HG03175 (cell line): ENCODE results near the gene ADGRG3.

Experiments
- ATAC-seq: cut with Tn5 transposase; IDR thresholded peaks from one replicate; pipeline ENCODE4 v1.9.1; 2021; ENCODE audit warnings: mild to moderate bottlenecking, moderate library complexity; ENCODE audit not compliant: unreplicated experiment

The ADGRG3 gene

DNA sequence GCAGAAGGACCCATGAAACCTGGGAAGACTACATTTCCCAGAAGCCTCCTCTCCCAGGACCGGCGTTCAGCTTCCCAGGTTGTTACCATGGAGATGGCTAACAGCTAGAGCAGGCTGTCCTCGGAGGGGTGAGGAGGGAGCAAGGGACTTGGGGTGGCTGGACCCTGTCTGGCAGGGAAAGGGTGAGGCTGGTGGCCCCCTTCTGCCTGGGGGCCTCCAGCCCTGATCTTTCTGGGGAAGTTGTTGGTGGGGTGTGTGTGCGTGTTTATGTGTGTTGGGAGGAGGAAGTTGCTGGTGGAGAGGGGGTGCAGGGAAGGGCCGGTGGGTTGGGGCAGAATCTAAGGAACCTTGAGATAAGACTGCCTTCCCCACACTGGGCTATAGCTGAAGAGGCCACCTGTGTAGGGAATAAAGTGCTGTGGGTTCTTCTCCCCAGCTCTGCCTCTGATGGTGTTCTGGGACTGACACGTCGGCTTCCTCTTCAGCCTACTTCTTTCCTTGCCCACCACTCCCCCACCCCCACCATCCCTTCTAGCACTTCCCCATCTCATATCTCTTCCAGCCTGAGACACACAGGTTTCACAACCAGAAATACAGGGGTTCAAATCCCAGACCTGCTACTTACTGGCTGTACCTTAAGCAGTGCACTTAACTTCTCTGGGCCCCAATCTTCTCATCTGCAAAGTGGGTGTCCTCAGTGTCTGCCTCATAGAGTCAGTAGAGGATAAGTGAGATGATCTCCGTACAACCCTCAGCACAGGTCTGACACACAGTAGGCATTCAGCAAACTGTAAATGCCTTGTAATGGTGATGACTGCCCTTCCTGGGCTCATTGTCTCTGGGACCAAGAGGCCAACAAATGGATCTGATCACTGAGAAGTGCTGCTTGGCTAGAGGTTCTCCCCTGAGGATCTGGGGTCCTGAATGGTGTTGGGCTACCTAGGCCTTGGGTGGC is 26.9 kb downstream of the ADGRG3 start, which contains the start of gene DRC7:
Gene DRC7 (plus strand): TSS at position 82 of the 955 bp plus-strand sequence. CDS start 3,144 bp downstream, outside the sequence.
- ATAC-seq: no peak

DNA sequence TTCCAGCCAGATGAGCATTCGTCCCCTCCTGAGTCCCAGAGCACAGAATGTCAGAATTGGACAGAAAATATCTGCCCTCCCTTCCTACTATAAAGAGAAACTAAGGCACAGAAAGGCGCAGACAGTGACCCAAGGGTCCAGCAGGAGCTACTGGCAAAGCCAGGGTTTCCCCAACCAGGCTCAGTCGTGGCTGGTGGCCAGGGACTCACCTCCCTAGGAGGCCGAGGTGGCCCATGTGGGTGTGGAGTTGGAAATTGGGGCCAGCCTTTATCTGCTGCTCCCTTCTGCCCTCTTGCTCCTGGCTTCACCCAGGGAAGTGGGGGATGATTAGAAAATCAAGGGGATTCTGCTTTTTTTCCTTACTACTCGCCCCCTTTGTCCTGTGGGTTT is 27.6 kb downstream of the ADGRG3 start:
- ATAC-seq: no peak

DNA sequence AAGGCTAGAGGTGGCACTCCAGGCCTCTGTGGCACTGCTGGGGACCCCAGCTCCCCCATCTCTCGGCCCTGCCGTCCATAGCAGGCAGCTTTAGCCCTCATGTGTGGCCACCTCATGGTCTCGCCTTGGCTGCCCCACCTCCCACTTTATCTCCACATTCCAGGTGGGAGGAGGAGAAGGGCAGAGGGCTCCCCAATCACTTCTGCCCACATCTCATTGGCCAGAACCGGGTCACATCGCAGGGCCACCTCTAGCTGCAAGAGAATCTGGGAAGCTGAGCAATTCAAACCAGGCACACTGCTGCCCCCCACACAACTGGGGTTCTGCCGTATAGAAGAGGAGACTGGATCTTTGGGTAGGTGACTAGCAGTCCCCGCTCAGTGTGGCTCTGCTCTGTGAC is 28.1 kb downstream of the ADGRG3 start:
- ATAC-seq: no peak

DNA sequence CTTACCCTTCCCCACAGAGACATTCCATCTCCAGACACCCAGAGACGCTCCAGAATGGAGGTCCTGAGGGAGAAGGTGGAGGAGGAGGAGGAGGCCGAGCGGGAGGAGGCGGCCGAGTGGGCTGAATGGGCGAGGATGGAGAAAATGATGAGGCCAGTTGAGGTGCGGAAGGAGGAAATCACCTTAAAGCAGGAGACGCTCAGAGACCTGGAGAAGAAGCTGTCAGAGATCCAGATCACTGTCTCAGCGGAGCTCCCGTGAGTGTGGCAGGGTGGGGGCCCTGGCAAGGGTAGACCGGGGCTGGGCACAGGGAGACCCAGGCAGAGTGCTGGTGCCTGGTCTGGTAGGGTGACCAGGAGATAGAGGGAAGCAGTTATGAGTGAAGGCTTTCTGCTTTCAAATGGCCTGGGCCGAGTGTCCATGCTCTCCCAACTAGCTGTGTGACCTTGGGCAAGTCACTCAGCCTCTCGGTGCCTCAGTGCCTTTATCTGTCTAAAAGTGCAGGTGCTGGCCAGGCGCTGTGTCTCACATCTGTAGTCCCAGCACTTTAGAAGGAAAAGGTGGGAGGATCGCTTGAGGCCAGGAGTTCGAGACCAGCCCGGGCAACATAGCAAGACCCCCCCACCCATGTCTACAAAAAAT is 29.9 kb downstream of the ADGRG3 start:
- no peak for ATAC-seq

DNA sequence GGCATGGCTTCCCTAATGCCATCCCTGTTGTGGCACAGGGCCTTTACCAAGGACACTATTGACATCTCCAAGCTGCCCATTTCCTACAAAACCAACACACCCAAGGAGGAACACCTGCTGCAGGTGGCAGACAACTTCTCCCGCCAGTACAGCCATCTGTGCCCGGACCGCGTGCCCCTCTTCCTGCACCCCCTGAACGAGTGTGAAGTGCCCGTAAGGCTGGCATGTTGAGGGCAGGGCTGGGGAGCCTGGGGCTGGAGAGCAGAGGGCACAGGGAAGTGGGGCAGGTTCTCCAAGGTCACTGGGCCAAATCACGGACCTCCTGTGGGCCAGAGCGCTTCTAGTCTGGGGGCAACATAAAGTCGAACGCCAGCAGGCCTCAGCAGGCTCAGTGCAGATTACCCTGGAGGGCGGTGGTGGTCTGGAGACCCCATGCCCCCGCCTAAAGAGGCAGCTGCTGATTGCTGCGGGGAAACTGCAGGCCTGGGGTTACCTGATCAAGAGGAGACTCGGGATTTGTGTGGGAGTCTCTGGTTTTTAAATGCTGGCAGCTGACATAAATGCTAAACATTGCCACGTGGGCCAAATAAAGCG is 30.8 kb downstream of the ADGRG3 start:
- ATAC-seq: no peak

DNA sequence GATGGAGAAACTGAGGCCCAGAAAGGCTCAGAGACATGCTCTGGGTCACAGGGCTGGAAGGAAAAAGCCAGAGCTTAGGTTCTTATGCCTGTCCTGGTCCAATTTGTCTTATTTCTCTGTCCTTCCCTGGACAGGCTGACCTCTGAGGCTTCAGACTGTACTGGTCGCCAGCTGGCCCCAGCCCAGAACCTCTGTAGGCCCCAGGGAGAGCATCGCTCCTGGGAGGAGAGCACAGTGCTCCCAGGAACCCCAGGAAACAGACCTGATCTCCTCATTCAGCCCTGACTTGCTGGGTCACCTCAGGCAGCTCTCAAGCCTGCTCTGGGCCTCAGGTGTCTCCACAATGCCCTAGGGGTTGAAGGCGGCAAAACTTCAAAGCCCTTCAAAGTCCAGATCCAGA is 31.4 kb downstream of the ADGRG3 start:
- no peak for ATAC-seq

DNA sequence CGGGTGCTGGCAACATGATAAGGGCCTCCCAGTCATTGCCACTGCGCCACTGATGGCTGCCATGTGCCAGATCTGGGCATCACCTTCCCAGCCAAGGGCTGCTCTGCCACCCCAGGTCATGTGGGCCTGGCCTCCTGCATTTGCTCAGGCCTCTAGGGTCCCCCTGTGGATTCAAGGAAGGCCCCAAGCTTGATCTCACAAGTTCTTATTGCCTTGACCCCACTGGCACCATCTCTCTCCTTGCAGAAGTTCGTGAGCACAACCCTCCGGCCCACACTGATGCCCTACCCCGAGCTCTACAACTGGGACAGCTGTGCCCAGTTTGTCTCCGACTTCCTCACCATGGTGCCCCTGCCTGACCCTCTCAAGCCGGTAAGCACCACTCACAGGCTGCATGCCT is 31.8 kb downstream of the ADGRG3 start:
- no peak for ATAC-seq

DNA sequence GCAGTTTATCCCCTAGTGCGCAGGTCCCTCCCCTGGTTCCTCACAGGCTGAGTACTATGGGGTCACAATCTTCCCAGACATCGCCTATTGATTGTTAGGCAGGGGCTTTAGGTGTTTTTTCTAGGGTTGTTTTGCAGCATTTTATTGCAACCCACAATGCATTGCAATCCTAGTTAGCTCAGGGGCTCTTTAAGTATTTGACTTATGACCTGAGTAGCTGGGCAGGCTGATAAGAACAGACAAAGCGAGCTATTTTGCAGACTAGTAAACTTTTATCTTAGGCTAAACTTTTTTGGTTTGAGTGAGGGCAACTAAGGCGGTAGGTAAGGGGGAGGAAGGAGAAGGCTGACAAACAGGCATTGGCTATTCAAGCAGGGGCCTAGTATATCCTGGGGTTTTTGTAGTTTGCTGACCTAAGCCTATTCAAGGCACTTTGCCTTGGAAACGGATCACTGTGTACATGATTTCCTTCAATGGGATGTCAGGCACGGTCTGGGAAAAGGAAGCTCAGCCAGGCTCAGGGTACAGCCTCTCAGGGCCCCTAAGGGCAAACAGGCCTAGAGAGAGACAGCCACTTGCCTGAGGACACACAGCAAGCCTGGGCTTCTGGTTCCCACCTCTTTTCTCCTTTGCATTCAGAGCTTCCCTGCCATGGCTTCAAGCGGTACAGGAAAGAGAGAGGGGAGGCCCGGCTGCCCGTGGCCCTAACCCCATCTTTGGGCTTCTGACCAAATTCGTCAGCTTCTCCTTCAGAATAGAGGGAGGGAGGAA is 32.9 kb downstream of the ADGRG3 start:
- ATAC-seq: no peak

DNA sequence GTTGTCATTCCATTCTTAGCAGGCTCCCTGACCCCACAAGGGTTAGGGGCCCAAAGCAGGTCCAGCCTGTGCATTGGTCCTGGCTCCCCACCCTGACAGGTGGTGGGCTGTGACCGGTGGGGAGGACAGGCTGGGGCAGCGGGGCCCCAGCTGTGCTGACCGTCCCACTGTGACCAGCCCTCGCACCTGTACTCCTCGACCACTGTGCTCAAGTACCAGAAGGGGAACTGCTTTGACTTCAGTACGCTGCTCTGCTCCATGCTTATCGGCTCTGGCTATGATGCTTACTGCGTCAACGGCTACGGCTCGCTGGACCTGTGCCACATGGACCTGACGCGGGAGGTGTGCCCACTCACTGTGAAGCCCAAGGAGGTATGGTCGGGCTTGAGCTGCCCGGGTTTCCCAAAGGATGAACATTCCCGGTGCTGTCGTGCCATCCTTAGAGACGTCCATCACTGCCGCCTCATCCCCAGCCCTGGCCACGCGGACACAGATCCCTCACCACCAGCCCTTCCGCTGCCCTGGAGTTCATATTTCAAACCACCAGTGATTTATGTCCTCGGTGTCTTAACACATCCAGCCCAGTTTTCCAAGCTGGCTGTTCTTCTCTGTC is 33.8 kb downstream of the ADGRG3 start:
- no peak for ATAC-seq

DNA sequence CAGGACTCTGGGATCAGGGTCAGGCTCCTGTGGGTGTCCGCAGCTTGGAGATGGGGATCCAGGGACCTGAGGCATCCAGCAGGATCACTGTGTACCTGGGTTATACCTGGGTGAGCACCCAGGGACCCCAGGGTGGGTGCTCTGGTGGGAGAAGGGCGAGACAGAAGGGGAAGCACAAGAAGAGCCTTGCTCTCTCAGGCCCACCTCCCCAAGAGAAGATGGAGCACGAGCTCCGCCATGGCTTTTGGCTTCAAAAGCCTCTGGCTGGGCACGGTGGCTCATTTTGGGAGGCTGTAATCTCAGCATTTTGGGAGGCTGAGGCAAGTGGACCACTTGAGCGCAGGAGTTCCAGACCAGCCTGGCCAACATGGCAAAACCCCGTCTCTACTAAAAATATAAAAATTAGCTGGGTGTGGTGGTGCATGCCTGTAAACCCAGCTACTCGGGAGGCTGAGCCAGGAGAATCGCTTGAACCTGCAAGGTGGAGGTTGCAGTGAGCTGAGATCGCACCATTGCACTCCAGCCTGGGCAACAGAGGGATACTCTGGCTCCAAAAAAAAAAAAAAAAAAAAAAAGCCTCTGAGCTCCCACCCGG is 35.4 kb downstream of the ADGRG3 start:
- ATAC-seq: no peak

DNA sequence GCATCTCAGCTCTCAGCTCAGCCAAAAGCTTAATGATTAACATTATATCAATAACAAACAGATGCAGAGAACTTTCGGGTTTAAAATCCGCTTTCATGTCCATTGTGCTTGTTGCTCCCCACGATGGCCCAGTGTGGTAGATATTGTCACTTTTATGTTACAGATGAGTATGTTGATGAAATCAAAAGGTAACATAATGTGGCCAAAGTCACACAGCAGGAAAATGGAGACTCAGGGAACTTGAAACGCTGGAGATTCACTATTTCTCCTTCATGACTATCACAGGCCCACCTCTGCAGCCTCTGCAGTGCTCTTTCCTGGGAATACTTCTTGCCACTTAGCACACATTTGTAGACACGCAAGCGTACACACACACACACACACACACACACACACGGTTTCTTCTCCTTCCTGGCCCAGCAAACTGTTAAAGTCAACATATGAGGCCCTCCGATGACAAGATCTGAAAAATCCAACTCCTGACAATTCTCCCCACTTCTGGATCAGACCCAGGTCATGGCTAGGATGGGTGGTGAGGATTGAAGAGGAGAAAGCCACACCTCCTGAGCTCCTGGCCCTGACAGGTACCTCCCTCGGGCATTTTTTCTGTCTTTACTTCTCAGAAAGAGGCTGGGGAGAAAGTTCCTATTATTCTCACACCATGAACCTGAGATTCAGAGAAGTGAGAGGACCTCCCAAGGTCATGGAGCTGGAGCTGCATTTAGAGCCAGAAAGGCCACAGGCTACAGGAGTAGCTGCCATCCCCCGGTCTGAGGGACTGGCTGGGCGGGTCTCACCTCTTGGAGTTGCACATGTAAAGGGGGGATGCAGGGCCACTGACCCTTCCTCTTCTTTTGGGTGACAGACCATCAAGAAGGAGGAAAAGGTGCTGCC is 36.2 kb downstream of the ADGRG3 start:
- no peak for ATAC-seq

DNA sequence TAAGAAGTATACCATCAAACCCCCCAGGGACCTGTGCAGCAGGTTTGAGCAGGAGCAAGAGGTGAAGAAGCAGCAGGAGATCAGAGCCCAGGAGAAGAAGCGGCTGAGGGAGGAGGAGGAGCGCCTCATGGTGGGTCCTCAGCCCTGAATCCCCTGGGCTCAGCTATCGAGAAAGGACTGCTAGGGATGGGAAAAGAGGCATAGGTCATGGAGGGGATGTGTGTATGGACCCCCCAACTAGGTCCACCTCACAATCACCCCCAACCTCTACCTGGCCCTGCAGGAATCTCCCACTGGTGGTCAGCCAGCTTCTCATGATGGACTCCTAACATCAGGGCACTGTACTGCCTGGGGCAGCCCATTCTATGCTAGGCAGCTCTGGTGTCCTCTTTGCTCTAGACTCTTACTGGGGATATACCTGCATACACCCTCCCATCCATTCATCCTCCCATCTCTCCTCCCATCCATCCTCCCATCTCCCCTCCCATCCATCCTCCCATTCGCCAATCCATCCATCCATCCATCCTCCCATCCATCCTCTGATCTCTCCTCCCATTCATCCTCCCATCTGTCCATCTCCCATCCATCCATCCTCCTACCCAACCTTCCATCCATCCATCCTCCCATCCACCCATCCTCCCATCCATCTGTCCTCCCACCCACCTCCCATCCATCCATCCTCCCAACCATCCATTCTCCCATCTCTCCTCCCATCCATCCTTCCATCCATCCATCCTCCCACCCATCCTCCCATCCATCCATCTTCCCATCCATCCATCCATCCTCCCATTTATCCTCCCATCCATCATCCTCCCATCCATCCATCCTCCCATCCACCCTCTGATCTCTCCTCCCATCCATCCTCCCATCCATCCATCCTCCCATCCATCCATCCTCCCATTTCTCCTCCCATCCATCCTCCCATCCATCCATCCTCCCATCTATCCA is 37.1 kb downstream of the ADGRG3 start:
- ATAC-seq: no peak

DNA sequence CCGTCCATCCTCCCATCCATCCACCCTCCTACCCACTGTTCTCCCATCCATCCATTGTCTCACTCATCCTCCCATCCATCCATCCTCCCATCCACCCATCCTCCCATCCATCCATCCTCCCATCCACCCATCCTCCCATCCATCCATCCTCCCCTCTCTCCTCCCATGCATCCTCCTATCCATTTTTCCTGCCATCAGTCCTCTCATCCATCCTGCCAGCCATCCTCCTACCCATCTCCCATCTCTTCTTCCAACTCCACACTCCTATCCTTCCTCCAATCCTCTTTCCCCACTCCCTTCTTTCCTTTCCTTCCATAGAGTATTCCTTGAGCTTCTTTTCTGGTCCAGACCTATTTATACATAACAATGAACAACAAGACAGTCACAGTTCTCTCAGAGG is 38.6 kb downstream of the ADGRG3 start:
- ATAC-seq: no peak

DNA sequence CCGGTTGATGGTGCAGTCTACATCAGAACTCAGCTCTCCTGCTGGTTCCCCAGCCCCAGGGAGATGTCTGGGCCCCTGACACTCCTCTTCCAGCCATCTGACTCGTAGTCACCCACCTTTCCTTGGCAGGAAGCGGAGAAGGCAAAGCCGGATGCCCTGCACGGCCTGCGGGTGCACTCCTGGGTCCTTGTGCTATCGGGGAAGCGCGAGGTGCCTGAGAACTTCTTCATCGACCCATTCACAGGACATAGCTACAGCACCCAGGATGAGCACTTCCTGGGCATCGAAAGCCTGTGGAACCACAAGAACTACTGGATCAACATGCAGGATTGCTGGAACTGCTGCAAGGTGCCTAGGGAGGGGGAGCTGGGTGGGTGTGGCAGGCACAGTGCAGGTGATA is 39.2 kb downstream of the ADGRG3 start:
- no peak for ATAC-seq

DNA sequence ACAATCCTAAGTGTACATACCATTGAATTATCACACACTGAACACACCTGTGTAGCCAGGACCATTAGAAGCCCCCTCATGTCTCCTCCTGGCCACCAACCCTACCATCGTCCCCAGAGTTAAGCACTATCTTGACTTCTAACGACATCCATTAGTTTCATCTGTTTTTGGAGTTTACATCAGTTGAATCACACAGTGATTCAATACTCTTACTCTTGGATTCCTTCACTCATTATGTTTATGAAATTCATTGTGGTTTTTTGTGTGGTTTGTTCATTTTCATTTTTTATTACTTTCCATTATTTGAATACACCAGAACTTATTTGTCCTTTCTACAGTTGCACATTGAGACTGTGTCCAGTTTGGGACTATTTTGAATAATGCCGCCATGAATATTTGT is 40.1 kb downstream of the ADGRG3 start:
- no peak for ATAC-seq

DNA sequence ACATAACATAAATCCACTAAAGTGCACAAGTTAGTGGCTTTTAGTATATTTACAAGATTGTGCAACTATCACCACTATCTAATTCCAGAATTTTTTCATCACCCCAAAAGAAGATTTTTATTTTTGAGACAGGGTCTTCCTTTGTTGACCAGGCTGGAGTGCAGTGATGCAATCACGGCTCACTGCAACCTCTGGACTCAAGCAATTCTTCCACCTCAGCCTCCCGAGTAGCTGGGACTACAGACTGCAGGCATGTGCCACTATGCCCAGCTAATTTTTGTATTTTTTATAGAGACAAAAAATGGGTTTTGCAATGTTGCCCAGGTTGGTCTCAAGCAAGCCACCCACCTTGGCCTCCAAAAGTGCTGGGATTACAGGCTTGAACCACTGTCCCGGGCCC is 41.6 kb downstream of the ADGRG3 start:
- ATAC-seq: no peak

DNA sequence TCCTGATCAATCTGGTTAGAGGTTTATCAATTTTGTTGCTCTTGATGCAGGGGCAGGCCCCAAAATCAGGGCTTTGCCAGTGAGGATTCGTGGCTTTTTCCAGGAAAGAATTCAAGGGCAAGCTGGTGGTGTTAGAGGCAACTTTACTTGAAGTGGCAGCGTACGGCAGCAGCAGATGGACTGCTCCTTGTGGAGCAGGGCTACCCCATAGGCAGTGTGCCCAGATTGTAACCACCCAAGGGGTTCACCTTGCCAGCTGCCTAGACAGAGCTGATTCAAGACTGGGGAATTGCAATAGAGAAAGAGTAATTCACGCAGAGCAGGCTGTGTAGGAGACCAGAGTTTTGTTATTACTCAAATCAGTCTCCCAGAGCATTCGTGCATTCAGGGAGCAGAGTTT is 43.2 kb downstream of the ADGRG3 start:
- no peak for ATAC-seq

DNA sequence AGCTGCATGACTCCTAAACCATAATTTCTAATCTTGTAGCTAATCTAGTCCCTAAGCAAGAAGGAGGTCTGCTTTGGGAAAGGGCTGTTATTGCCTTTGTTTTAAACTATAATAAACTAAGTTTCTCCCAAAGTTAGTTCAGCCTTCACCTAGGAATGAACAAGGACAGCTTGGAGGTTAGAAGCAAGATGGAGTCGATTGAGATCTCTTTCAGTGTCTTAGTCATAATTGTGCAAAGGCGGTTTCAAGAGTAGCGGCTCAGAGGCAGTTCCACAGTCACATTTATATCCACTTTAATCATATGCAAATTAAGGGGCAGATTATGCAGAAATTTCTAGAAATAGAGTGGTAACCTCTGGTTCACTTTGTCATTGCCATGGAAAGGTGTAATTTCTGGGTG is 43.9 kb downstream of the ADGRG3 start:
- ATAC-seq: no peak
